Neutrophil (primary cell): ENCODE data around the gene NOP56.

Experiments used
- H3K27ac ChIP-seq: fragments of 200-600 bp; sonication (generic); 2 replicates; pipeline ENCODE4 v1.5.1; 2016; ENCODE audit warnings: mild to moderate bottlenecking, moderate library complexity
- H3K27me3 ChIP-seq: fragments of 200-600 bp; sonication (generic); 2 replicates; pipeline ENCODE4 v1.6.0; 2016; ENCODE audit warnings: mild to moderate bottlenecking
- H3K36me3 ChIP-seq: fragments of 200-600 bp; sonication (generic); 2 replicates; pipeline ENCODE4 v1.5.1; 2017
- H3K4me1 ChIP-seq, 2 experiments: fragments of 200-600 bp in 1 of 2; sonication (generic) in 1 of 2; 1 replicate in 1 of 2; 2 replicates in 1 of 2; pipeline versions ENCODE4 v1.5.1 to v1.6.1; 2013 to 2016; ENCODE audit warnings: low read depth in 1 of 2, low read length in 1 of 2, mild to moderate bottlenecking in 1 of 2, moderate library complexity in 1 of 2; ENCODE audit not compliant: control insufficient read depth in 1 of 2, insufficient read depth in 1 of 2
- H3K4me3 ChIP-seq, 2 experiments: fragments of 200-600 bp in 1 of 2; sonication (generic) in 1 of 2; 1 replicate in 1 of 2; 2 replicates in 1 of 2; pipeline ENCODE4 v1.5.1; 2013 to 2016; ENCODE audit warnings: low read depth in 1 of 2, low read length in 1 of 2, mild to moderate bottlenecking in 1 of 2, moderate library complexity in 1 of 2
- H3K9me3 ChIP-seq: fragments of 200-600 bp; sonication (generic); 2 replicates; pipeline ENCODE4 v1.5.1; 2016
- TF ChIP-seq, protein P1 (sequence below): fragments of 200-600 bp; sonication (generic); IDR thresholded peaks from 2 replicates; pipeline ENCODE4 v1.5.1; 2016; ENCODE audit warnings: antibody characterized with exemption

Gene NOP56

DNA sequence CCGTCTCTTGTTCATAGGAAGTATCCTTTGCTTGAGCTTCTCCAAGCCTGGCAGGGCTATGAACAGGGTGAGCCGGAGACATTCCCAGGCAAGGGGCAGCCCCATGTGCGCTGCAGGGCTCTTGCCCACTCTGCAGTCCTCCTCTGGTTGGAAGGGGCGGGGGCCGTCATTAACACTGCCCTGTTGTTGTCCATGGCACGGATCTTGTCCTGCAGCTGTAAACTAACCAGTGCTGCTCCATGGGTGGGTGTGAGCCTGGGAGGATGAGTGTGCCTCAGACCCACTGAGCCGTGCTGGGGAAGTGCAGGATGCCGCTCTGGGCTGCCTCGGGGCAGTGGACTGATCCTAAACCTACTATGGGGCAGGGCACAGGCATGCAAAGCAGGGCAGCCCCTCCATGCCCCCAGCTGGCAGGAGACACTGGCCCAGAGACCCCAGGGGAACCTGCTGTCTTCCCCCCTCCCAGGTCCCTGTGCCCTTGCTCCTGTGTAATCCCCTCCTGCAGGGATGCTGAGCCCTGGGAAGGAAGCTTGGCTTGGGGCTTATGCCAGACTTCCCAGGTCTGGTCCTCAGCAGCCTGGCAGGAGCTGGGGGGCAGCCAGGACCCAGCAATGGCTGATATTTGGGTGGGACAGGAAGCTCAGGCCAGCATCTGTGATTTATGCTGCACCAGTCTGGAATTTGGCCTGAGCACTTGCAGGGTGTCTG, 48.6 kb downstream of the NOP56 start:
- H3K36me3 ChIP-seq: no peaks in the 10 kb centered on the region
- H3K27ac ChIP-seq: no peak overlapping the region
- no peak overlapping the region for H3K4me3 ChIP-seq
- no peaks in the 10 kb centered on the region for H3K9me3 ChIP-seq
- peaks cover 66% of the 10 kb centered on the region for H3K27me3 ChIP-seq
- TF ChIP-seq, protein P1, sequence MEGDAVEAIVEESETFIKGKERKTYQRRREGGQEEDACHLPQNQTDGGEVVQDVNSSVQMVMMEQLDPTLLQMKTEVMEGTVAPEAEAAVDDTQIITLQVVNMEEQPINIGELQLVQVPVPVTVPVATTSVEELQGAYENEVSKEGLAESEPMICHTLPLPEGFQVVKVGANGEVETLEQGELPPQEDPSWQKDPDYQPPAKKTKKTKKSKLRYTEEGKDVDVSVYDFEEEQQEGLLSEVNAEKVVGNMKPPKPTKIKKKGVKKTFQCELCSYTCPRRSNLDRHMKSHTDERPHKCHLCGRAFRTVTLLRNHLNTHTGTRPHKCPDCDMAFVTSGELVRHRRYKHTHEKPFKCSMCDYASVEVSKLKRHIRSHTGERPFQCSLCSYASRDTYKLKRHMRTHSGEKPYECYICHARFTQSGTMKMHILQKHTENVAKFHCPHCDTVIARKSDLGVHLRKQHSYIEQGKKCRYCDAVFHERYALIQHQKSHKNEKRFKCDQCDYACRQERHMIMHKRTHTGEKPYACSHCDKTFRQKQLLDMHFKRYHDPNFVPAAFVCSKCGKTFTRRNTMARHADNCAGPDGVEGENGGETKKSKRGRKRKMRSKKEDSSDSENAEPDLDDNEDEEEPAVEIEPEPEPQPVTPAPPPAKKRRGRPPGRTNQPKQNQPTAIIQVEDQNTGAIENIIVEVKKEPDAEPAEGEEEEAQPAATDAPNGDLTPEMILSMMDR: no peak
- H3K4me1 ChIP-seq: no peaks in the 10 kb centered on the region

DNA sequence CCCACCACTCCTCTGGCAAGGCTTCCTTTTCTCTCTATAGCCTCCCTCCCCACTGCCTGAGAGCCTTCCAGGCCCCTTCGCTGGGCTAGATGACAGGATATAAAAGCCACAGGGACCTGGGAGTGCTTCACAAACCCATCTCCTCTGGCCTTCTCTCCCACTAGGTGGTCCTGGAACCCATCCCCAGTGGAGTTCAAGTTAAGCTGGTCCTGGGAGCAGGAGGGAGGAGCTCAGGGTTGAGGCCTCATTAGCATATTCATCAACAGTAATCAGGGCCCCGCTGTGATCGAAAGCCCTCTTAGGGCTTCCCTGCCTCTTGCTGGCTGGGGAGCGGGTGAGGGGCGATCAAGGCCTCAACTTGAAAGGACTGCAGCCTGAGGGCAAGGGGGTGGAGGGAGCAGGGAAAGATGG, 49.2 kb downstream of the NOP56 start:
- Histone ChIP-seq H3K27me3 (peaks cover 66% of the 10 kb centered on the region), H3K4me3 (no peak overlapping the region), H3K36me3 (no peaks in the 10 kb centered on the region), H3K4me1 (no peaks in the 10 kb centered on the region), H3K9me3 (no peaks in the 10 kb centered on the region), H3K27ac (no peak overlapping the region)
- TF ChIP-seq, protein P1: no peak

DNA sequence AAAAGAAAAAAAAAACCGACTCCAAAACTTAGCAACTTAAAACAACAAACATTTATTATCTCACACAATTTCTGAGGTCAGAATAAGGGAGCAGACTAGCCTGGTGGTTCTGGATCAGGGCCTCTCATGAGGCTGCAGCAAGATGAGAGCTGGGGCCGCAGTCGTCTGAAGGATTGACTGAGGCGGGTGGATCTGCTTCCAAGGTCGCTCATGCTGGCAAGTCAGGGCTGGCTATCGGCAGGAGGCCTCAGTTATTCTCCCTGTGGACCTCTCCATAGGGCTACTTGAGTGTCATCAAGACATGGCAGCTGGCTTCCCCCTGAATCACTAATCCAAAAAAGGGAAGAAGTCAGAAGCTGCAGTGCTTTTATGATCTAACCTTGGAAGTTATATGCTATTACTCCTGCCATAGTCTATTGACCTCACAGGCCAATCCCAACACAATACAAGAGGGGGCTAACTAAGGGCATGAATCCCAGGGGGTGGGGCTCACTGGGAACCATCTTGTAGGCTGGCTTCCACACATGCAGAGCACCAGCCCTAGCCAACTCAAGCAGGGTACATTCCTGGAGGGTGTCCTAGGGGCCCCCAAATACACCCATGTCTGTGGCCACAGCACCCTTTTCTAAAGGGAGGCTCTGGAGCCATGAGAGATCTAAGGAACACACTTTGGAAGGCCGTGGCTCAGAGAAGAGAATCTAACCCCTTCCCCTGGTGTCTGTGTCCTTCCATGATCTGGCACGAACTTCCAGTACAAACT, 51.5 kb downstream of the NOP56 start:
- H3K36me3 ChIP-seq: no peaks in the 10 kb centered on the region
- H3K27me3 ChIP-seq: peaks cover 67% of the 10 kb centered on the region
- no peak overlapping the region for H3K27ac ChIP-seq
- no peak overlapping the region for H3K4me3 ChIP-seq
- no peaks in the 10 kb centered on the region for H3K4me1 ChIP-seq
- TF ChIP-seq, protein P1: no peak
- H3K9me3 ChIP-seq: no peaks in the 10 kb centered on the region

DNA sequence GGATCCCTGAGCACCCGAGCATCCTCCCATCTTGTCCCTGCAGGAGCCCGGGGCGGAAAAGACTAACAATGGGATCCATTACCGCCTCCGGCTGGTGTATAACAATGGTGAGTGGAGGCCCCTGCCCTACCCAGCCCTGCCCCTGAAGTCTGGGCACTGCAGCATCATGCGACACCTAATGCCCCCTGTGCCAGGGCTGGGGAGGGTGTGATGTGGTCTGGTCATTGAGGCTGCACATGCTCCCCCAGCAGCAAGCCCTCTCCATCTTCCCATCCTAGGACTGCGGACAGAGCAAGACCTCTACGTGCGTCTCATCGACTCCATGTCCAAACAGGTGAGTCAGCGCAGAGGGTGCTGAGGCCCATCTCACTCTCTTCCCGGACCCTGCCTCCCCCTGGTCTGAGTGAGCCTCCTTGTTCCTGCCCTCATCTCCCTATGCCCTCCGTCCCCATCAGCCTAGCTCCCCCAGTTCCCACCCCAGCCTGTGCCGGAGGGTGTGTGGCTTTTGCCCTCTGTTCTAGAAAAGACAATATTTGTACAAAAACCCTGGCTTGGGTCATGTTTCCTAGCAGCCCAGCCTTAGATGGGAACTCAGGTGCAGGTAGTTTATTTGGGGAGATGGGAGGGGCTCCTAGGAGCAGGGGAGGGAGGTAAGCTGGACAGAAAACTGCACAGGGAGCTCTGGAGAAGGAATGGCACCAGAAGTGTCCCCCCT, 53.7 kb downstream of the NOP56 start:
- Histone ChIP-seq H3K4me1 (no peaks in the 10 kb centered on the region), H3K36me3 (no peaks in the 10 kb centered on the region), H3K27ac (no peak overlapping the region), H3K9me3 (no peaks in the 10 kb centered on the region), H3K27me3 (peaks cover 70% of the 10 kb centered on the region), H3K4me3 (no peak overlapping the region)
- TF ChIP-seq, protein P1: no peak

DNA sequence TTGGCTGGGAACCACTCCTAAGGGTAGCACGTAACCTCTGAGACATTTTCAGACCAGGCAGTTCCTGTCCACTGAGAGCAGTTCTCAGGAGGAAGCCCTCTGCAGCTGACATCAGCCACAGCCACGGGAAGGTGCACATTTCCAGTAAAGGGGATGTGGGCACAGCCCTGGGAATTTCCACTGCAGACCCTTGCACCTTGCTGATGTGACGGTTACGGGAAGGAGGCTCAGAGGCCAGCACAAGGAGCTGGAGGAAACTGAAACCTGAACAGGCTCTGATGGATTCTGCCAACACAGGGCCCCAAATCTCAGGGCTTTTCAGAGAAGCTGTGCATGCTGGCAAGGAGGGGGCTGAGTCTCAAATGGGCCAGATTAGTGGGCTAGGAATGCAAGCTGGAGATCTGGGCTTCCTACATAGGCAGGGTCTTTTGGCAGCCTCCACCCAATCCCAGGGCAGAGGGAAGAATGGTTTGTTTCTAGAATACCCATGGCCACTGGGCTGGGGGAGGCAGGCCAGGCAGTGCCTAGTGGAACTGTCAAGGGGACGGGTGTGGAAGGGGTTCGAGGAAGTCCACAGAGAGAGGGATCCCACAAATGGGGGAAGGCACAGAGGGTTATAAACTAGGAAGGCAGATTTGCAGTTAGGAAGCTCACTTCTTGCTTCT, 54.4 kb downstream of the NOP56 start:
- Histone ChIP-seq H3K27me3 (peaks cover 71% of the 10 kb centered on the region), H3K4me3 (no peak overlapping the region), H3K9me3 (no peaks in the 10 kb centered on the region), H3K4me1 (no peaks in the 10 kb centered on the region), H3K36me3 (no peaks in the 10 kb centered on the region), H3K27ac (no peak overlapping the region)
- TF ChIP-seq, protein P1: no peak
